PC-3 (cell line): ENCODE measurements around the gene KCNK4. TPM values are rescaled to one million over a fixed set of nuclear protein-coding genes. Genes with fewer than 3 reads are reported as not detected.
A peak's percentile ranks its signal among the peaks of the same experiment; 100 is the strongest.
"Not testable (repeated sequence)": the region's sequence is repeated elsewhere in the genome, so short reads cannot be mapped to it uniquely, and the experiment has no call there.

ENCODE experiments used
- ATAC-seq: fragments of 200-7000 bp; cut with Tn5 transposase; 2 replicates; pipeline ENCODE4 v1.9.1; 2020; ENCODE audit warnings: mild to moderate bottlenecking, moderate library complexity
- BruUV-seq: library from RNA; stranded (reverse); fragments of 400-500 nt; replicated peaks from 2 replicates; lab custom pipeline; 2021; lab: Mats Ljungman, UMichigan
- CTCF ChIA-PET: fragments of 300-600 bp; sonication (Branson Sonifier 250); formaldehyde crosslinking; loops from one replicate; lab custom pipeline; 2022; ENCODE audit warnings: antibody characterized with exemption; lab: Charles Lee
- POLR2A ChIA-PET: fragments of 300-600 bp; sonication (Branson Sonifier 250); formaldehyde crosslinking; loops from one replicate; lab custom pipeline; 2022; ENCODE audit warnings: antibody characterized with exemption; ENCODE audit not compliant: unreplicated experiment; lab: Charles Lee
- DNase-seq: peaks from one replicate; pipeline ENCODE4 v3.0.0-alpha.2; 2015
- H2AFZ ChIP-seq: fragments of 300-600 bp; sonication (generic); 2 replicates; pipeline ENCODE4 v1.6.0; 2016; ENCODE audit warnings: antibody characterized with exemption, low read length
- H3F3A ChIP-seq: fragments of 300-600 bp; sonication (generic); one replicate; pipeline ENCODE4 v1.6.0; 2017; ENCODE audit warnings: antibody characterized with exemption, low read length, control low read depth, mild to moderate bottlenecking; ENCODE audit not compliant: unreplicated experiment
- H3K27ac ChIP-seq: fragments of 300-600 bp; sonication (generic); 2 replicates; pipeline ENCODE4 v1.5.1; 2016; ENCODE audit warnings: mild to moderate bottlenecking, low read length
- H3K27me3 ChIP-seq: fragments of 300-600 bp; sonication (generic); 2 replicates; pipeline ENCODE4 v1.6.1; 2016; ENCODE audit warnings: low read length, mixed read lengths
- H3K36me3 ChIP-seq: fragments of 300-600 bp; sonication (generic); 2 replicates; pipeline ENCODE4 v1.6.1; 2016; ENCODE audit warnings: low read depth, mixed run types, low read length, mixed read lengths
- H3K4me1 ChIP-seq: fragments of 300-600 bp; sonication (generic); 2 replicates; pipeline ENCODE4 v1.5.1; 2016; ENCODE audit warnings: low read length; ENCODE audit not compliant: insufficient read depth
- H3K4me2 ChIP-seq: fragments of 300-600 bp; sonication (generic); 2 replicates; pipeline ENCODE4 v1.6.0; 2016; ENCODE audit warnings: low read length
- H3K4me3 ChIP-seq: fragments of 300-600 bp; sonication (generic); 2 replicates; pipeline ENCODE4 v1.5.1; 2016; ENCODE audit warnings: mild to moderate bottlenecking, low read length, mixed read lengths
- H3K79me2 ChIP-seq: fragments of 300-600 bp; sonication (generic); 2 replicates; pipeline ENCODE4 v1.6.1; 2017; ENCODE audit warnings: low read length, mixed read lengths
- H3K9ac ChIP-seq: fragments of 300-600 bp; sonication (generic); 2 replicates; pipeline ENCODE4 v1.6.0; 2016; ENCODE audit warnings: mild to moderate bottlenecking, low read length
- H3K9me2 ChIP-seq: fragments of 300-600 bp; sonication (generic); replicated peaks from 2 replicates; pipeline ENCODE4 v1.6.1; 2016; ENCODE audit warnings: mixed run types, low read length, mixed read lengths
- H3K9me3 ChIP-seq: fragments of 300-600 bp; sonication (generic); 2 replicates; pipeline ENCODE4 v1.6.1; 2016; ENCODE audit warnings: low read length, mixed read lengths
- H4K20me1 ChIP-seq: fragments of 300-600 bp; sonication (generic); 2 replicates; pipeline ENCODE4 v1.6.1; 2016; ENCODE audit warnings: low read length, mixed read lengths
- EZH2 ChIP-seq: fragments of 300-600 bp; sonication (generic); IDR thresholded peaks from one replicate; pipeline ENCODE4 v1.6.1; 2017; ENCODE audit warnings: antibody characterized with exemption, mild to moderate bottlenecking, low read length; ENCODE audit not compliant: unreplicated experiment
- EZH2phosphoT487 ChIP-seq: fragments of 300-600 bp; sonication (generic); IDR thresholded peaks from 2 replicates; pipeline ENCODE4 v1.6.1; 2018; ENCODE audit warnings: mild to moderate bottlenecking, antibody characterized with exemption, low read length, borderline replicate concordance
- intact Hi-C: fragments of 100-400 bp; cut with micrococcal nuclease; formaldehyde crosslinking; loops from 2 replicates; pipeline ENCODE4 v1.9.0; 2023
- total RNA-seq: library from RNA; depleted of rRNA; stranded (reverse); fragments of >200 nt; gene quantifications from 2 replicates; pipeline ENCODE4 v1.2.3, GENCODE V29; 2014
- TF ChIP-seq, protein P1 (sequence below): fragments of 300-600 bp; sonication (generic); conservative IDR thresholded peaks from 2 replicates; pipeline ENCODE4 v1.5.1; 2017; ENCODE audit warnings: antibody characterized with exemption, low read depth, mild to moderate bottlenecking, low read length

Gene KCNK4
- total RNA-seq, 1 experiment from 2014 or later = 1.2 TPM

DNA sequence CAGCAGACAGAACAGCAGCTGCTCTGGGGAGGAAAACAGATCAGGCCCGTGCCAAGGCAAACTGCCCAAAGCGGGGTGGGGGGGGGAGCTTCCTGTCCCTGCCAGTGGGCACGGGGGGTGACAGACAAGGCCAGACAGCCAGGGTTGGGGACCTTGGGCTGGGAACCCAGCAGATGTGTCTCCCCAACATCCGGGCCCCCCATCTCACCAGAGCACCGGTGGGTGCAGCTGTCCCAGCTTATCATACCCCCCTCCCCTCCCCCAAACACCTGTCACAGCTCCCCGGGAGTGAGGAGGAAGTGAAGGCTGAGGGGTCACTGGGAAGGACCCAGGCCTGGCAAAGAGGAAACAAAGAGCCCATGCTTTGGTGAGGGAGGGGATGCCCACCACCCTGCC lies 45.7 kb upstream of the KCNK4 start:
- Histone ChIP-seq H3K79me2 (peaks cover 48% of the 10 kb centered on the region), H3K4me3 (peak overlapping the region; percentile 80), H2AFZ (no peak overlapping the region), H3K9me3 (no peaks in the 10 kb centered on the region), H3K4me1 (peaks cover 47% of the 10 kb centered on the region), H3K36me3 (peaks cover 14% of the 10 kb centered on the region; the same call in 1 of the 2 replicates), H3K27me3 (no peaks in the 10 kb centered on the region), H4K20me1 (peaks cover 8% of the 10 kb centered on the region; the same call in 1 of the 2 replicates), H3K27ac (peak overlapping the region; percentile 94), H3F3A (peaks cover 3% of the 10 kb centered on the region), H3K4me2 (peak overlapping the region; percentile 94), H3K9me2 (no peaks in the 10 kb centered on the region), H3K9ac (peak overlapping the region; percentile 93)
- DNase-seq (peak; percentile 55), ATAC-seq (peak; percentile 0; the same call in 1 of the 2 replicates)
- no peak for TF ChIP-seq EZH2
- TF ChIP-seq EZH2phosphoT487 = no peak
- TF ChIP-seq, protein P1, sequence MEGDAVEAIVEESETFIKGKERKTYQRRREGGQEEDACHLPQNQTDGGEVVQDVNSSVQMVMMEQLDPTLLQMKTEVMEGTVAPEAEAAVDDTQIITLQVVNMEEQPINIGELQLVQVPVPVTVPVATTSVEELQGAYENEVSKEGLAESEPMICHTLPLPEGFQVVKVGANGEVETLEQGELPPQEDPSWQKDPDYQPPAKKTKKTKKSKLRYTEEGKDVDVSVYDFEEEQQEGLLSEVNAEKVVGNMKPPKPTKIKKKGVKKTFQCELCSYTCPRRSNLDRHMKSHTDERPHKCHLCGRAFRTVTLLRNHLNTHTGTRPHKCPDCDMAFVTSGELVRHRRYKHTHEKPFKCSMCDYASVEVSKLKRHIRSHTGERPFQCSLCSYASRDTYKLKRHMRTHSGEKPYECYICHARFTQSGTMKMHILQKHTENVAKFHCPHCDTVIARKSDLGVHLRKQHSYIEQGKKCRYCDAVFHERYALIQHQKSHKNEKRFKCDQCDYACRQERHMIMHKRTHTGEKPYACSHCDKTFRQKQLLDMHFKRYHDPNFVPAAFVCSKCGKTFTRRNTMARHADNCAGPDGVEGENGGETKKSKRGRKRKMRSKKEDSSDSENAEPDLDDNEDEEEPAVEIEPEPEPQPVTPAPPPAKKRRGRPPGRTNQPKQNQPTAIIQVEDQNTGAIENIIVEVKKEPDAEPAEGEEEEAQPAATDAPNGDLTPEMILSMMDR = no peak
- intact Hi-C loops = no loop called here
- no TSS peak for BruUV-seq
- CTCF ChIA-PET = interaction anchor here (1.0 to 1.3 kb wide), 2 partner anchors 8 to 41 kb away, joined by 3 read pairs; no protein-coding TSS in a partner anchor
- POLR2A ChIA-PET = interaction anchor here (0.7 to 2.6 kb wide), 6 partner anchors 8 to 1670 kb away, joined by 5 to 18 read pairs (median 11); partner anchors contain the start of genes NUDT22 and STIP1

DNA sequence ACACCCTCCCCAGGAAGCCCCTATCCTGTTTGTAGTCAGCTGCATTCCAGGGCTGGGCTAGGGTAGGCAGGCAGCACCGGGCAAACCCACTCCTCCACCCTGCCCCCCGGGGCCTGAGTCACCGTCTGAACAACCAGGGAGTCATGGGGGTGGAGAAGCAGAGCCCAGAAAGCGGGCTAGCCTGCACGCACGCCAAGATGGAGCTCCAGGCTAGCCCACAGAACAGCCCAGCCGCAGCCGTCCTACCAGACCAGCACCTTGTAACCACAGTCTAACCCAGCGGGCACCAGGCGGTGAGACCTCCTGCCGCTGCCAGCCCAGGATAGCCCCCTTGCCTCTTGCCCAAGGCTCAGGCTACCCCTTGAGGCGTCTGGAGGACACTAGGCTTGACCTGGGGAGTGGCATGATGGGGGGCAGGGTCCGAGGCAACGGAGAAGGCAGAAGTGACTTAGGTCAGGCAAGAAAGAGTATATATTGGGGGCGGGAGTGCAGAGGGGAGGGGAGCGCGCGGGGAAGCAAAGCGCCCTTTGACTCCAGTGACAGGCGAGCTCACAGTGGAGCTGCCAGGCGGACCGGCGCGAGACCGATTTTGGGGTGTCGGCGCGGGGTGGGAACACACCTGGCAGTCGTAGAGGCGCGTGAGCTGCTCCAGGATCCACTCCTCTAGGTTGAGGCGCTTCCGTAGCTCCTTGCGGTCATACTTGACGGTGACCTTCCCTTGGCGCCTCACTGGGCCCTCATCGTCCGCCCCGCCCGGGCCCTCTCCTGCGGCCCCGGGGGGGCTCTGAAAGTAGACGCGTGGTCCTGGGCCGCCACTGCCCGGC lies 45.1 kb upstream of the KCNK4 start:
- Histone ChIP-seq H3K4me2 (peak overlapping the region; percentile 94), H3K27ac (peak overlapping the region; percentile 94), H3K4me3 (peak overlapping the region; percentile 80), H3K36me3 (peaks cover 14% of the 10 kb centered on the region; the same call in 1 of the 2 replicates), H3K27me3 (no peaks in the 10 kb centered on the region), H3K9me3 (no peaks in the 10 kb centered on the region), H3F3A (no peaks in the 10 kb centered on the region), H2AFZ (no peak overlapping the region), H3K4me1 (peaks cover 49% of the 10 kb centered on the region), H4K20me1 (peaks cover 8% of the 10 kb centered on the region; the same call in 1 of the 2 replicates), H3K9ac (peak overlapping the region; percentile 93), H3K9me2 (no peaks in the 10 kb centered on the region), H3K79me2 (peaks cover 48% of the 10 kb centered on the region)
- ATAC-seq (peak; percentile 36), DNase-seq (peak; percentile 99)
- ChIA-PET CTCF (interaction anchor here (0.7 to 1.3 kb wide), 4 partner anchors 8 to 72 kb away, joined by 3 read pairs; partner anchors contain the start of gene PRDX5), POLR2A (interaction anchor here (0.6 to 2.6 kb wide), 7 partner anchors 8 to 1581 kb away, joined by 3 to 18 read pairs (median 5); partner anchors contain the start of genes NUDT22 and STIP1)
- intact Hi-C loops = loop anchor here (2.0 kb wide), 2 partner anchors 25 to 55 kb away; partner anchors contain the start of gene CATSPERZ
- TSS peak; percentile 47 for BruUV-seq
- TF ChIP-seq EZH2phosphoT487 = no peak
- TF ChIP-seq EZH2 = no peak
- TF ChIP-seq, protein P1 = no peak

DNA sequence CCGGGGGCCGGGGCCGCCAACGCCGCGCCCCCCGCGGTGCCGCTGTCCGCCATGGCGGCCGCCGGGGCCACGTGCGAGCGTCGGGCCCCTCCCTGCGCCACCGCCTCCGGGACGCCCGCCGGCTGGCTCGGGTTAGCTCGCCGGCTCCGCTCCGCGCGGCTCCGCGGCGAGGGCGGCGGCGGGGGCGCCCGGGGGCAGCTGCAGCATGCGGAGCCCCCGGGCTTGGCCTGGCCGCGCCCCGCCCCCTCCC lies 44.6 kb upstream of the KCNK4 start:
- not testable (repeated sequence) for H3K9me2 ChIP-seq, DNase-seq, H3K27me3 ChIP-seq, H3K9me3 ChIP-seq, H3K4me2 ChIP-seq, H4K20me1 ChIP-seq, BruUV-seq, H3F3A ChIP-seq, H2AFZ ChIP-seq
- peaks cover 14% of the 10 kb centered on the region; the same call in 1 of the 2 replicates for H3K36me3 ChIP-seq
- ChIA-PET POLR2A (interaction anchor here (2.6 kb wide), 1 partner anchor 9 kb away, joined by 12 read pairs; no protein-coding TSS in a partner anchor), CTCF (interaction anchor here (0.9 kb wide), 1 partner anchor 54 kb away, joined by 3 read pairs; no protein-coding TSS in a partner anchor)
- peak; percentile 1 for ATAC-seq
- H3K4me3 ChIP-seq = peak overlapping the region; percentile 80; the same call in 1 of the 2 replicates
- peaks cover 49% of the 10 kb centered on the region for H3K79me2 ChIP-seq
- intact Hi-C loops = loop anchor here (2.0 kb wide), 2 partner anchors 24 to 54 kb away; partner anchors contain the start of gene CATSPERZ
- H3K4me1 ChIP-seq = peaks cover 50% of the 10 kb centered on the region
- peak overlapping the region; percentile 94 for H3K27ac ChIP-seq
- H3K9ac ChIP-seq = peak overlapping the region; percentile 93
